Endothelial cell (in vitro differentiated cells): ENCODE results near the gene DDN. TPM values are rescaled to one million over a fixed set of nuclear protein-coding genes. Genes with fewer than 3 reads are reported as not detected.

ENCODE experiments used
- DNase-seq: peaks from one replicate; pipeline ENCODE4 v3.0.0; 2021; ENCODE audit warnings: low spot score
- H3K27ac Mint-ChIP-seq: one replicate; pipeline ENCODE4 v1.8.0; 2021; ENCODE audit warnings: mixed read lengths, inconsistent platforms; ENCODE audit not compliant: unreplicated experiment
- H3K27me3 Mint-ChIP-seq: one replicate; pipeline ENCODE4 v1.8.0; 2021; ENCODE audit warnings: mild to moderate bottlenecking, moderate library complexity, mixed read lengths, inconsistent platforms; ENCODE audit not compliant: unreplicated experiment
- H3K36me3 Mint-ChIP-seq: one replicate; pipeline ENCODE4 v1.8.0; 2021; ENCODE audit warnings: mild to moderate bottlenecking, low read depth, mixed read lengths, inconsistent platforms; ENCODE audit not compliant: unreplicated experiment
- H3K4me1 Mint-ChIP-seq: one replicate; pipeline ENCODE4 v1.8.0; 2021; ENCODE audit warnings: mild to moderate bottlenecking, mixed read lengths, inconsistent platforms; ENCODE audit not compliant: unreplicated experiment
- H3K4me3 Mint-ChIP-seq: one replicate; pipeline ENCODE4 v1.8.0; 2021; ENCODE audit warnings: mild to moderate bottlenecking, mixed read lengths, inconsistent platforms; ENCODE audit not compliant: unreplicated experiment
- H3K9me3 Mint-ChIP-seq: one replicate; pipeline ENCODE4 v1.8.0; 2021; ENCODE audit warnings: mixed read lengths, inconsistent platforms; ENCODE audit not compliant: unreplicated experiment
- CTCF ChIP-seq: fragments of 200-600 bp; sonication (generic); IDR thresholded peaks from one replicate; pipeline ENCODE4 v1.5.0; 2021; ENCODE audit warnings: antibody characterized with exemption; ENCODE audit not compliant: unreplicated experiment
- total RNA-seq: library from RNA; stranded (reverse); fragmentation: NEBNext Ultra II Directional; extraction: Animal tissue kit (Norgen Biotek cat#: 25700); gene quantifications from one replicate; pipeline ENCODE4 v1.2.1, GENCODE V29; 2021; ENCODE audit not compliant: unreplicated experiment

The DDN gene
- total RNA-seq, 1 donor from 2014 or later = 0.10 TPM

- Mint-ChIP-seq H3K4me1 (peaks cover 38% of the 10 kb centered on the region), H3K27me3 (peaks cover 9% of the 10 kb centered on the region), H3K27ac (peak overlapping the region; percentile 38), H3K4me3 (no peak overlapping the region), H3K36me3 (peaks cover under 1% of the 10 kb centered on the region), H3K9me3 (no peaks in the 10 kb centered on the region)
- no peak for TF ChIP-seq CTCF
- DNase-seq = no peak
These were observed 37.8 kb downstream of the DDN start for GRCh38 chr12:48961331-48961730.

- no peak for TF ChIP-seq CTCF
- H3K4me3 Mint-ChIP-seq = peak overlapping the region; percentile 8
These were observed 38.3 kb downstream of the DDN start for GRCh38 chr12:48960834-48961233.

GRCh38 chr12:48958049-48958388 lies 41.2 kb downstream of the DDN start:
- H3K27me3 Mint-ChIP-seq = peaks cover 17% of the 10 kb centered on the region
- peaks cover 52% of the 10 kb centered on the region for H3K4me1 Mint-ChIP-seq
- peak overlapping the region; percentile 95 for H3K27ac Mint-ChIP-seq
- H3K4me3 Mint-ChIP-seq = peak overlapping the region; percentile 98
- no peaks in the 10 kb centered on the region for H3K9me3 Mint-ChIP-seq
- H3K36me3 Mint-ChIP-seq = peaks cover 22% of the 10 kb centered on the region
- no peak for TF ChIP-seq CTCF
- no peak for DNase-seq

More at GRCh38 chr12:48960834-48961233, 38.3 kb downstream of the DDN start:
- Mint-ChIP-seq H3K36me3 (peaks cover 5% of the 10 kb centered on the region), H3K4me1 (peaks cover 43% of the 10 kb centered on the region), H3K9me3 (no peaks in the 10 kb centered on the region), H3K27me3 (peaks cover 14% of the 10 kb centered on the region), H3K27ac (peak overlapping the region; percentile 38)
- no peak for DNase-seq

GRCh38 chr12:48957141-48958048 lies 41.8 kb downstream of the DDN start, which contains the start of gene ARF3:
ARF3 (minus strand) TSS chr12:48957487; CDS start chr12:48941095, 16,392 bp downstream.
- Mint-ChIP-seq H3K27me3 (peaks cover 17% of the 10 kb centered on the region), H3K36me3 (peaks cover 22% of the 10 kb centered on the region), H3K27ac (peak within 1 kb of the TSS; percentile 95), H3K9me3 (no peaks in the 10 kb centered on the region), H3K4me1 (peaks cover 51% of the 10 kb centered on the region), H3K4me3 (peak within 1 kb of the TSS; percentile 98)
- no peak for TF ChIP-seq CTCF
- DNase-seq = peak; percentile 98
